Activated CD8-positive, alpha-beta memory T cell treated with anti-CD3 and anti-CD28 coated beads for 48 hours (primary cell): ENCODE data around the gene MALAT1.

Experiments
- DNase-seq, 3 experiments: peaks; one replicate each; pipeline ENCODE4 v3.0.0-alpha.2; 2020; ENCODE audit warnings: low read depth in 2 of 3, low spot score in 2 of 3

MALAT1 gene

DNA sequence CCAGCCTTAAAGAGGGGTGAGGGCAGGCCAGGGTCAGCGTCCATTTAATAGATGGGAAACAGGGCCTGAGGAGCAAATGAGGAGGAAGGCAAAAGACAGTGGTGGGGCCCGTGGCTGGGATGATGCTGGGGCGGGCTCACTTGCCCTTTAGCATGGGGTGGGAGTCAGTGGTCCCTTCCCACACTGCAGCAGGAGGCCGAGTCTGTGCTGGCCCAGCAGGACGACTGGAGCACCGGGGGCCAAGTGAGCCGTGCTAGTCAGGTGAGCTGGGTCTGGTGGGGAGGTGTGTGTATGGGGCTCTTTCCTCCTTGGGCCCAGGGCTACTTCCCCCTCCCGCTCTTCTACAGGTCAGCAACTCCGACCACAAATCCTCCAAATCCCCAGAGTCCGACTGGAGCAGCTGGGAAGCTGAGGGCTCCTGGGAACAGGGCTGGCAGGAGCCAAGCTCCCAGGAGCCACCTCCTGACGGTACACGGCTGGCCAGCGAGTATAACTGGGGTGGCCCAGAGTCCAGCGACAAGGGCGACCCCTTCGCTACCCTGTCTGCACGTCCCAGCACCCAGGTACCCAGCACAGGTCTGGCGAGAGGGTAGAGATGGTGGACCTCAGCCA is 38.9 kb downstream of the MALAT1 start:
- no peak for DNase-seq

DNA sequence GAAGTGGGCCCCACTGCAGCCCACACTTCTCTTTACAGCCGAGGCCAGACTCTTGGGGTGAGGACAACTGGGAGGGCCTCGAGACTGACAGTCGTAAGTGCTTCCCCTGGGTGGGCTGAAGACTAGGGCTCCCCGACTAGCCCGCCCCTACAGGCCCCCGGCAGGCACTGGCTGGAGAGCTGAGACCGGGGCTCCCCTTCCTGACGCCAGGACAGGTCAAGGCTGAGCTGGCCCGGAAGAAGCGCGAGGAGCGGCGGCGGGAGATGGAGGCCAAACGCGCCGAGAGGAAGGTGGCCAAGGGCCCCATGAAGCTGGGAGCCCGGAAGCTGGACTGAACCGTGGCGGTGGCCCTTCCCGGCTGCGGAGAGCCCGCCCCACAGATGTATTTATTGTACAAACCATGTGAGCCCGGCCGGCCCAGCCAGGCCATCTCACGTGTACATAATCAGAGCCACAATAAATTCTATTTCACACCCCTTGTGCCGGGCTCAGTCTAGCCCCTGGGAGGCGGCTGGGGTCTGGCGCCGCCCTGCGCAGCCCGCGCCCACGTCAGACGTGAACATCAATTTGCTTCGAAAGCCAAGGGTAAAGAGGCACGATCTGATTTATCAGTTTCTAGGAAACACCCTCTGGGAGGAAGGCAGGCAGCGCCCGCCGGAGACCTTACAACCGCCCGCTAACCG is 39.5 kb downstream of the MALAT1 start:
- DNase-seq, result no peak

DNA sequence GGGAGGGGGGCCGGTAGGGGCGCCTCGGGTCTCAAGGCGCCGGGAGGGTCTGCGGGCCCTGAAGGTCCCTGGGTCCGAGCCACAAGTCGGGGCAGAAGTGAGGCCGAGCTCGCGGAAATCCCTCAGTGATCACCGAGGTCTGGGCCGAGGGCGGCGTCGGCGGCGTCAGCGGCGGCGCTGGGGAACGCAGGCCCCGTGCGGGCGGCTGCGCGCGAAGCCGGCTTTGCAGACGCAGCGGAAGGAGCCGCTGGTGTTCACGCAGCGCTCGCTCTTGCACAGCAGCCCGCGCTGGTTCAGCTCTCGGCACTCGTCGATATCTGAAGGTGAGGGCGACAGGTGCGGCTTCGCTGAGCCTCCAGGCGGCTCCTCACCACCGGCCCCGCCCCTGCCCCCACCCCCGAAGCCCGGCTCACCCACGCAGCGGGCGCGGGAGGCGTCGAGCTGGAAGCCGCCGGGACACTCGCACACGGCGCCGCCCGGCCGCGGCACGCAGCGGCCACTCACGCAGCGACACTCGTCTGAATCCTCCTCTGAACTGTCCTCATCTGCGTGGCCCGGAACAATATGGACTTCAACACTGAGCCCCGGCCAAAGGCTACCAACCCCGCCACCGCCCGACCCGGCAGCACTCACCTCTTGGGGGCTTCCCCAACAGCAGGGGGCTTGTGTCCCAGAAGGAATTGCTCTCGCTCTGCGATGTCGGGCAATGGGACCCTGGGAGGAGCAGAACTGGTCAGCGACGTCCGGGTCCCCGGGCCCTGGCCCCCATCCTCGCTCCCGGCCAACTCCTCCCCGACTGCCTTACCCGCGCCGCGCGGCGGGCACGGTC is 40.3 kb downstream of the MALAT1 start:
- DNase-seq, result no peak

DNA sequence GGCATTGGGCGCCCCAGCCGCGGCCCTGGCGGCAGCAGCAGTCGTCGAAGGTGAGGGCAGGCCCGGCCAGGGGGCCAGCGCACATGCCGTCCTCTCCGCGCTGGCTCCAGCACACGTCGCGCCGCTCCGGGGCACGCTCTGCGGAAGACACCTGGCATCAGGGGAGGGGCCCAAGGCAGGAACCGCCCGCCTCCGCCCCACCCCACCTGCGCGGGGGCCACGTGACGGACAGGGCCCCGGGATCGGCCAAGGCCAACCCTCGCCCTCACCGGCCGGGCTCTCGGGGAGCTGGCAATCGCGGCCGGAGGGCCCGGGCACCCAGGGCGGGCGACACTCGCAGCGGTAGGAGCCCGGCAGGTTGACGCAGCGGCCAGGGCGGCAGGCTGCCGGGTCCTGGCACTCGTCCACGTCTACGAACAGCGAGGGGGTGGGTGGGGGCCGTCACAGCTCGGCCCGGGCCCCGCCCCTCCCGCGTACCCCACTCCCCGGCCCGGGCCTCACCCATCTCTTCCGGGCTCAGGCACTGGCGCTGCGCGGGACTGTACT is 41.0 kb downstream of the MALAT1 start:
- no peak for DNase-seq

DNA sequence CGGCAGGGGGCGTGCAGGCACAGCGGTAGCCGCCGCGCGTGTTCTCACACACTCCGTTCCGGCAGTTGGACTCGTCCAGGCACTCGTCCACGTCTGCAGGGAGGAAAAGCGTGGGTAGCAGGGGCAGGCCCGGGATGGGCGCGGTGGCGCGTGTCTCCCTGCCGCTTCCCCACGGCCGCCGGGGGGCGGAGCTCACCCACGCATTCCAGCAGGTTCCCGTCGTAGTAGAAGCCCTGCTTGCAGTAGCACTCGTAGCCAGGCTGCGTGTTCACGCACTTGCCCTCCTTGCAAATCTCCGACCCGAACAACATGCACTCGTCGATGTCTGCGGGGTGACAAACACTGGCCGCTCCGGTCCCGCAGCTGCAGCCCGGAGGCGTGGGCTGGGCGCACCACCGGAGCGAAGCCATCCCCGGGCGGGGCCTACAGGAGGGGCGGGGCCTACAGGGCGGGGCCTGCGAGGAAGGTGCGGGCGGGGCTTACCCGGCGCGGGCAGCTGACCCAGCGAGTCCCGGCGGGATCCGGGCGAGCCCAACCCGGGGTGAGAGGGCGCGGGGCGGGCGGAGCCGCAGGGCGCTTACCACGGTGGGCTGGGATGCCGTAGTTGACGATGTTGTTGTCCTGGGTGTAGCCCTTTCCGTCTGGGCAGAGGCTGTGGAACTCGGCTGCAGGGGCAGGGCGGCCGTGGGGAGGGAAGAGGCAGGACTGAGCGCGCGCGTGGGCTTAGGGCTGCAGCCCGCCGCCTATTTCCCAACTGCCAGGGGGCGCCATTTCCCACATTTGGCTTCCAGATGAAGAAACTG is 41.6 kb downstream of the MALAT1 start:
- peak; percentile 72 to 90 (median 72) for DNase-seq

DNA sequence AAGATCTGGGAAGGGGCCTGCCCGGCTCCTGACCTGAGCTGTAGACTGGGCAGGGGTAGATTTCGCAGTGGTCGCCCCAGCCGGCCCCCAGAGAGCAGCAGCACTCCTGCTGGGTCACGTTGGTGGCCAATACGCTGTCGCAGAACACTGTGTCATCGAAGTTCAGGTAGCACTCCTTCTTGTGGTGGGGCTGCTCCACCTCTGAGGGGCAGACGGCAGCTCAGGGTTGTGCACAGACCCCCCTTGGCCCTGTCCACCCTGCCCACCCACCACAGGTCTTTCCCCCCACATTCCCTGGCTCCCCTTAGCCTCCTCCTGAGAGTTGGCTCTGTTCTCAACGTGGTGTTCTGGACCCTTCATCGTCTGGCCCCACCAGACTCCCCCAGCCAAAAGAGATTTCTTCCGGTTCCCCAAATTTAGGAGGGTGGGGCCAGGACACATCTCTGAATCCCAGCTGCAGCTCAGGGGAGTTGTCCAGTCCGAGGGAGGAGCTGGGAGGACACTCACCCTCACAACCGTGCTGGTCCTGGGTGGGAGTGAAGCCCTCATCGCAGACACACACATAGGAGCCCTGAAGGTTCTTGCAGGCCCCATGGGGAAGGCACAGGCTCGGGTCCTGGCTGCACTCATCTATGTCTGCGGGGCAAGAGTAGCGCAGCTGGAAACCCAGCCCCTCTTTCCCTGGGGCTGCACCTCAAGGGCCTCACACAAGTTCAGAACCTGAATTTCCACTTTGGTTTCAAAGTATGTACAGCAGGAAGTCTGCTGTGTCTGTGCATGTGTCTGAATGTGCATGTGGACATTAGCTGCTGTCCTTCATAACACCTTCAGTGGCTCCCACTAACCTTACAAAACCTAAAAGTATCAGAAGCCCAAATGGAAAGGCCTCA is 42.5 kb downstream of the MALAT1 start:
- DNase-seq, result no peak

DNA sequence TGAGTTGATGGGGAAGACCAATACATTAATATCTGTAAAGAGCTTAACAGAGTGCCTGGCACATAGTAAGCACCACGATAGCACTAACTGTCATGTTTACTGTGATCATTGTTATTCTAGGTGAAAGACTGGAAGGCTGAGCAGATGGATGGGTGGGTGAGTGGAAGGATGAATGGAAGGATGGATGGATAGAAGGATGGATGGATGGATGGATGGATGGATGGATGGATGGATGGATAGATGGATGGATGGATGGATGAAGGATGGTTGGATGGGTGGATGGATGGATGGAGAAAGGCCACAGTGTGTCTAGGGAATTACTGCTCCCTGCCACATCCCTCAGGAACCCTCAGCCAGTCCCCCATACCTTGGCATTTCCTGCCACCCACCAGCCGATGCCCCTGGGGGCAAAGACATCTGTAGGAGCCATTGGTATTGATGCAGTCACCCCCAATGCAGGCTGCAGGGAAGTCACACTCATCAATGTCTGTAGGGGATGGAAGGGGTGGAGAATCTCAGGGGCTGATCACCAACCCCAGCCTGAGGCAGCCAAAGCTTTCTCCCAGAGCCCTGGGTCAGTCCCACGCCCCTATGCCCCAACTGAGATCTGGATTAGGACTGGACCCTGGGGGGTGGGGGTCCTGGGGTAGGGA is 44.0 kb downstream of the MALAT1 start:
- DNase-seq, result no peak

DNA sequence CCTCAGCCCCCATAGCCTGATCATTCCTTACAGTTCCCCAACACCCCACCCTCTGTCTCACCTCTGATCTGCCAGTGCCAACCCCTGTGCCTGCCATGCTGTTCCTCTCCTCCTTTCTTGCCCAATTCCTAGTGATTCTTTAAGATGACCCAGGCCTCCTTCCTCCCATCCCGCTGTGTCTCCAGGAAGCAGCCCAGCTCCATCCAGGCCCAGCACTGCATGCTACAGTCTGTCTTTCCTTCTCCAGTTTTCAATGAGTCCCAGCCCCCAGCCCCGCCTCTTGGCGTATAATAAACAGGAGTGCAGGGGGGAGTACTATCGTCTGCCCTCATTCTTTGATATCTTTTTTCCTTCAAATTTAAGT is 47.0 kb downstream of the MALAT1 start:
- no peak for DNase-seq

DNA sequence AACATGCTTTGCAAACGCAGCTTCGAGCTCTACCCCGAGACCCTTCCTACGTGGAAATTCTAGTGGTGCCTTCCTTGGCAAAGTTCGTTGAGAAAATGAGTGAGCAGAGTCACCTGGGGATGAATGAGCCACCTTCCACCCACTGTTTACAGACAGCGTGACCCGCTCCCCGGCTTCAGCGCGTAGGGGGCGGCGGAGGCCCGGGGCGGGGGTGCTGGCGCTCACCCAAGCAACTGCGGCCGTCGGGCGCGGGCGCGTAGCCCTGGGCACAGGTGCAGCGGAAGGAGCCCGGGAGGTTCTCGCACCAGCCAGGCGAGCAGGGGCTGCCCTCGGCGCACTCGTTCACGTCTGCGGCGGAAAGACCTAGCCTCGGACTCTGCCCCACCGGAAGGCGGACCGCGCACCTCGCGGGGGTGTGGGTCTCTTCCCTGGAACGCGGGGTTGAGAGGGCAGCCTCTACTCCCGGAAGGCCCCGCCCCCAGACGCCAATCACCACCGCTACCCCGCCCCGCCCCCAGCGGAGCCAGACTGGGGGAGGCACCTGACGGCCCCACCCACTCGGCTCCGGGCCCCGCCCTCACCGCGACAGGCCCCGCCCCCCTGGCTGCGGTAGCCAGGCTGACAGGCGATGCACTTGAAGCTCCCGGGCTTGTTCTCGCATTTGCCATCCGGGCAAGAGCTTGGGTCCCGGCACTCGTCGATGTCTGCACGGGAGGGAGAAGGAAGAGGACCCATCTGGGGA is 47.5 kb downstream of the MALAT1 start:
- DNase-seq, result peak; percentile 95 to 99 (median 98)

DNA sequence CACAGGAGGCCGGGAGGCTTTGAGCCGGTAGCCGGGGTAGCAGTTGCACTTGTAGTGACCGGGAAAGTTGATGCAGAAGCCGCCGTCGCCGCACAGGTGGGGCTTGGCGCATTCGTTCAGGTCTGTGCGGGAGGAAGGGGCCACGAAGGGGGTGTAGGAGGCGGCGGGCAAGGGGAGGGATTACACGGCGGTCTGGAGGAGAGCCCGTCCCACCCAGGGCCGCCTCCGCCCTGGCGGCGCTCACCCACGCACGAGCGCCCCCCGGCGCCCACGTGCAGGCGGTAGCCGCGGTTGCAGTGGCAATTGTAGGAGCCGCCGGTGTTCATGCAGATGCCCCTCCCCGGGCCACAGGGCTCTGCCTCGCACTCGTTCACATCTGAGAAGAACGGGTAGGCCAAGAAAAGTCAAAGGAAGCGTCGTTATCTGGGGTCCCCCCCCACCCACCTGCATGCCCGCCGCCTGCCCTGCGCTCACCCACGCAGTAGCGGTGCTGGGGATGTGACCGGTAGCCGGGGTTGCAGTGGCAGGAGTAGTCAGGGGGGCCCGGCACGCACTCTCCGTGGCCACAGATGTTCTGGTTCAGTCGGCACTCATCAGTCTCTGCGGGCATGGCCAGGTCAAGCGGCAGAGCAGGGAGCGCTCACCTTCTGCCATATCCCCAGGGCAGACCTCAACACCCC is 48.7 kb downstream of the MALAT1 start:
- no peak for DNase-seq

DNA sequence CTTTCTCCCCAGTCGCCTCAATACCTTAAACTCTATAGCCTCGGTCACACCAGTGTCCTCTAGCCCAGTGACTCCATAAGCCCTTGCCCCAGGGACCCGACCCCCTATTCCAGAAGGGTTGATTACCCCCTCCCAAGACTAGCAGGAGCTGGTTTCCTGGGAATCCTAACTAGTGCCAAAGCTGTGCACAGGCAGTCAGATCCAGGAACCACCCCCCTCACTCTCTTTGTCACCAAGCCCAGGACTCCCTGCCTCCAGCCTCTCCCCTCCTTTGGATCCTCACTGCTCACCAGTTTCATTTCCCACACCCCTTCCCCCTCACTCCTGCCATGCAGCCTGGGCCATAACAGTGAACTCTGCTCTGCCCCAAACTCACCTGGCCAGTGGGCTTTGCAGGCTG is 49.5 kb downstream of the MALAT1 start:
- DNase-seq, result no peak

DNA sequence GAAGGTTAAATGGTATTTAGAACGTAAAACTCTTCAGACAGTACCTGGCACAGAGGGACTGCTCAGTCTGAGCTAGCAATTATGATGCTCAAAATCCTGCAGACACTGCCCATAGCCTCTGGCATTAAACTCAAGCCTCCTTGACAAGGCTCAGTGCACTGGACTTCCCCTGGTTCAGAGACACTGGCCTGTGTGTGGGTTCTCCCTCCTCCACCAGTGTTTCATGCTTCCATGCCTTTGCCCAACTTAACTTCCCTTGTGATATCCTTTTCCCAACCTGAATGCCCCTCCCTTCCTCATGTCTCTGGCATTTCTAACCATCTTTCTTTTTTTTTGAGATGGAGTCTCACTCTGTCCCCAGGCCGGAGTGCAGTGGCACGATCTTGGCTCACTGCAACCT is 50.3 kb downstream of the MALAT1 start:
- no peak for DNase-seq

DNA sequence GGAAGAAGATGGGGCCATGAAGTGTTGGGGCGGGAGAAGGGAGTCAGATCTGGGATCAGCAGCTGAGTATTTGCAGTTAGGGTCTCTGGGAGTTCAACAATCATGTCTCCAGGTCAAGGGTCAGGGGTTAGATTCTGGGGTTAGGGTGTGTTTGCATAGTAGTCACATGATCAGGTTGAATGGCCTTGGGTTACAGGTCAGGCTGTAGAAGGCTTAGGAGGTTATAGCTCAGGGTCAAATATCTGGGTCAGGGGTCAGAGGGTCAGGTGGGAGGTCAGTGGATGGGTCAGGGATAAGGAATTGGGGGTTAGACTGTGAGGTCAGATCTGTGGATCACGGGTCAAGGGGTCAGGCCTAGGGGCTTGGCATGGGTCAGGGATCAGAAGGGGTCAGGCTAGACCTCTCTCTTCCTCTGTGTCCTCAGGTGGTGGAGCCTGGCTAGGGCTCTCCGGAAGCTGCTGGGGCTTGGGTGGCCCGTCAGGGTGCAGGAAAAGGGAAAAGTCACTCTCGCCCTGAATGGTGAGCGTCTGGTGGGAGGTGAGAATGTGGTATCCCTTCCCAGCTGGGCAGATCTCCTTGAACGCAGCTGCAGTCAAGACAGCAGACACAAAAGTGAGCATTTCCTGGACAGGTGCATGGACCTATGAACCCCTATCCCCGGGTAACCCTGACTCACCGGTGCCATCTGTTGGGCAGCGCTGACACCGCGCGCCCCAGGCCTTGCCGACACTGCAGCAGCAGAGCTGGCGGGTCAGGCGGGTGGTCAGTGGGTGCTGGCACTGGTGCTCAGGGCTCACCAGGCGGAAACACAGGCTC is 52.9 kb downstream of the MALAT1 start:
- DNase-seq, result no peak

DNA sequence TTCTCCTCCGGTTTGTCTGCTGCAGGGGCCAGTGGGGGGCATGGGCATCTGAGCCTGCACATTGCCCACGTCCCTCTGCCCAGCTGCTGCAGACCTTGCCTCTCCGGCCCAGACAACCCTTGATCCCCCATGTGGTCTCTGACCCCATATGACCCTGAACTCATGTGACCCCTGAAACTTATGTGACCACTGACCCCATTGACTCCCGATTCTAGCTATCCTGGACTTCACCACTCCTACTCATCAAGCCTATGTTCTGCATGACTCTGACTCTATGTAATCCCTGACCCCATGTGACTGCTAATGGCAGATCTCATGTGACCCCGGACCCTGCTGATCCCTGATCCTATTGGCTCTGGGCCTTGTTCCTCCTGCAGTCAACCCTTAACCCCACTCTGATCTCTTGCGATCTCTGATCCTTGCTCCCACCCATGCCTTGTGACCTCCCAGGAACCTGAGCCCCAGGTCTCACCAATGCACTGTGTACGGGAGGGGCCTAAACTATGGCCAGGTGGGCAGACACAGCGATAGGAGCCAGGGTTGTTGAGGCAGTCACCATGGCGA is 53.6 kb downstream of the MALAT1 start:
- DNase-seq, result no peak

DNA sequence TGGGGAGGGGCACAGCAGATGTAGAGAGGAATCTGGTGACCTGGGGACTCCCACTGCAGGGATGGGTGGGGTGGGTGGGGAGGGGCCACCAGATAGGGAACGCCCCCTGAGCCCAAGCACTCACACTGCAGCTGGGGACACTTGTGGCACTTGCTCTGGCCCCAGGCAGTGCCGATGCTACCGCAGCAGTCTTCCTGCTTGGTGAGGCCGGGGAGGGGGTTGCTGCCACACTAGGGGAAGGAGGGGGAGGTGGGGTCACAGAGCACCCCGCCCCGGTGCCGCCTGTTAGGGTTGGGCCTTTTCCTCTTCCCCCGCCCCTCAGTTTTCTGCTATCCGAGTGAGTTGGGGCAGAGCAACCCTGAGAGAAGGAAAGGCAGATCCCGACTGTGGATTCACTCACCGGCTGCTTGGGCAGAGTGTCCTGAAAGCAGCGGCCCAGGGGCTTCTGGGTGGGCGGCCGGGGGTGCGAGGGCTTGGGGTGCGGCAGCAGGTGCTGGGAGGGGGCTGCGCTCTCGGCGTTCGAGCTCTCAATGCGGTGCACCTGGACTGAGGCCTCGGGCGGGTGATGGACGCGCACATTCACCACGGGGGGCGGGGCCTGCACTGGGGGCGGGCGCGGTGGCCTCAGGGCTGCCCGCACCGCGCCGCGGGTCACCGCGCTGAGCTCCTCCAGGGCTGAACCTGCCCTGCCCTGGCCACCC is 54.6 kb downstream of the MALAT1 start:
- DNase-seq, result no peak

DNA sequence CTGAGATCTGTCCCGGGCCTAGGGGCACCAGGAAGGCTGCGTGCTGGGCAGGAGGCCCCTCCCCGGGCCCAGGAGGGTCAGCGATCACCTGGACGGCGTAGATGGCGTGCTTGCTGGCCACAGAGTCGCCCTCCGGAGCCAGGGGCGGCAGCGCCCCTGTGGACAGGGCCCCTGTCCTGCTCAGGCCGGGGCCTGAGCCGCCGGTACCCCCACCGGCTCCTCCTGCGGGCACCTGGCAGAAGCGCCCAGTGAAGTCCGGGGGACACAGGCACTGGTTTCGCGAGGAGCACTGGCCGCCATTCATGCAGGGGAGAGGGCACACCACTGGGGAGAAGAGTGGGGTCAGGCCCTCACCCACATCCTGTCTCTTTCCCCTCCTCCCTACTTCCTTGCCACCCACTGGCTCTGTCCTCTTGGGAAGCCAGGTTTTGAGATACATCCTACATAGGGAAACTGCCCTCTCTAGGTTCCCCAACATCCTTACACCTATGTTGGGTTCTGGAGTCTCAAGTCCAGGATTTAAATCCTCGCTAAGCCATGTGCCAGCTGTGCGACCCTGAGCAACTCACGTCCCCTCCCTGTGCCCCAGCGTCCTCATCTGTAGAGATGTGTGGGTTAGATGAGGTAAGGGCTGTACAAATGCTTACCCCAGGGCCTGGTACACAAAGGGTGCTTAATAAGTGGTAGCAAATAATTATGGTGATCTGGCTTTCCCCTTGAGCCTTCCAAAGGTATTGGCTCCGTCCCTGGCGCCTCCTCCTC is 55.4 kb downstream of the MALAT1 start:
- no peak for DNase-seq
